ENCODE data around the gene HOXC10.

DNA sequence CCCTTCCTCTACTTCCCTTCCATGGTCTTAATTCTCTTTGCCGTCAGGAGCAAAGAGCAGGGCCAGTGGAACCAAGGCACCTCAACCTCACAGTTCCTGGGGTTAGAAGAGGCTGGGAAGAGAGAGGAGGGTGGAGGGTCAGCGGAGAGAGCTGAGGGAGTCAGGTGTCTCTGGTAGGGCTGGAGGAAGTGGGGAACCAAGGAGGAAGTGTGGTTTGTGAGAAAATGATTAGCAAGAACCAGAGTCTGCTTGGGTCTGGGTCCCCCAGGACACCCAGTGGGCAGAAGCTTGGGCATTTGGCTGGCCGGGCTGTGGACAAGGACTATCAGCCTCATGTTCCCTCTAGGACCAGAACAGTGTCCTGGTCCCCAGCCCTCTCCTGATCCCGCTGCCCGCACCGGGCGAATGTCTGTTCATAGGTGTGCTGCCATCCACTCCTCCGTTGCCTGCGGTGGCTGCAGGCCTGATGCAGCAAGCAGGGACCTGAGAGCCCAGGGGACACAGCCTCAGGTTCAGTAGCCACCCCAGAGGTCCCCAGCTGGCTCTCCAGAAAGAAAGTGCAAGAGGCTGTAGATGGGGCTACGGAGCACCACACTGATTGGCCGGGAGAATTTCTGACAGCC, 27.9 kb upstream of the HOXC10 start:
- TF ChIP-seq, protein P1, sequence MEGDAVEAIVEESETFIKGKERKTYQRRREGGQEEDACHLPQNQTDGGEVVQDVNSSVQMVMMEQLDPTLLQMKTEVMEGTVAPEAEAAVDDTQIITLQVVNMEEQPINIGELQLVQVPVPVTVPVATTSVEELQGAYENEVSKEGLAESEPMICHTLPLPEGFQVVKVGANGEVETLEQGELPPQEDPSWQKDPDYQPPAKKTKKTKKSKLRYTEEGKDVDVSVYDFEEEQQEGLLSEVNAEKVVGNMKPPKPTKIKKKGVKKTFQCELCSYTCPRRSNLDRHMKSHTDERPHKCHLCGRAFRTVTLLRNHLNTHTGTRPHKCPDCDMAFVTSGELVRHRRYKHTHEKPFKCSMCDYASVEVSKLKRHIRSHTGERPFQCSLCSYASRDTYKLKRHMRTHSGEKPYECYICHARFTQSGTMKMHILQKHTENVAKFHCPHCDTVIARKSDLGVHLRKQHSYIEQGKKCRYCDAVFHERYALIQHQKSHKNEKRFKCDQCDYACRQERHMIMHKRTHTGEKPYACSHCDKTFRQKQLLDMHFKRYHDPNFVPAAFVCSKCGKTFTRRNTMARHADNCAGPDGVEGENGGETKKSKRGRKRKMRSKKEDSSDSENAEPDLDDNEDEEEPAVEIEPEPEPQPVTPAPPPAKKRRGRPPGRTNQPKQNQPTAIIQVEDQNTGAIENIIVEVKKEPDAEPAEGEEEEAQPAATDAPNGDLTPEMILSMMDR (IDR thresholded peaks at IDR 0.05), result no peak
- TF ChIP-seq POLR2A (IDR thresholded peaks at IDR 0.05), result no peak
- TF ChIP-seq POLR2AphosphoS5 (IDR thresholded peaks at IDR 0.05), result no peak
